DND-41 (cell line): ENCODE results near the gene RCOR1.

ENCODE experiments used
- ATAC-seq: fragments of 200-7000 bp; cut with Tn5 transposase; 3 replicates; pipeline ENCODE4 v1.9.1; 2021; ENCODE audit warnings: low read depth; ENCODE audit not compliant: insufficient read depth
- DNase-seq: peaks from one replicate; pipeline ENCODE4 v3.0.0-alpha.2; 2020
- H2AFZ ChIP-seq: 2 replicates; pipeline ENCODE4 v1.6.0; 2012; ENCODE audit warnings: low read depth, low read length
- H3K27ac ChIP-seq: 2 replicates; pipeline ENCODE4 v1.5.1; 2012; ENCODE audit warnings: low read length, inconsistent platforms
- H3K27me3 ChIP-seq: fragments of 200-600 bp; sonication (generic); 2 replicates; pipeline ENCODE4 v1.6.0; 2012; ENCODE audit warnings: low read length, mild to moderate bottlenecking, inconsistent platforms; ENCODE audit not compliant: insufficient read depth, poor library complexity
- H3K36me3 ChIP-seq: 2 replicates; pipeline ENCODE4 v1.5.1; 2012; ENCODE audit warnings: low read length, inconsistent platforms; ENCODE audit not compliant: insufficient read depth
- H3K4me1 ChIP-seq: 2 replicates; pipeline ENCODE4 v1.5.1; 2012; ENCODE audit warnings: mild to moderate bottlenecking, low read length; ENCODE audit not compliant: insufficient read depth
- H3K4me2 ChIP-seq: 2 replicates; pipeline ENCODE4 v1.6.0; 2012; ENCODE audit warnings: mild to moderate bottlenecking, moderate library complexity, low read length, inconsistent platforms; ENCODE audit not compliant: insufficient read depth
- H3K4me3 ChIP-seq, 2 experiments: fragments of 200-600 bp in 1 of 2; shearing (Covaris generic) in 1 of 2; 2 replicates each; pipeline ENCODE4 v1.5.1; 2012 to 2016; ENCODE audit warnings: inconsistent platforms in 2 of 2, low read length in 2 of 2, mild to moderate bottlenecking in 2 of 2, low read depth in 1 of 2, moderate library complexity in 1 of 2
- H3K79me2 ChIP-seq: 2 replicates; pipeline ENCODE4 v1.6.0; 2012; ENCODE audit warnings: low read length, inconsistent platforms; ENCODE audit not compliant: insufficient read depth
- H3K9ac ChIP-seq: 2 replicates; pipeline ENCODE4 v1.6.0; 2012; ENCODE audit warnings: low read depth, mild to moderate bottlenecking, inconsistent platforms, low read length, moderate library complexity
- H3K9me3 ChIP-seq: 2 replicates; pipeline ENCODE4 v1.5.1; 2012; ENCODE audit warnings: low read length, moderate library complexity, mild to moderate bottlenecking, inconsistent platforms; ENCODE audit not compliant: insufficient read depth, severe bottlenecking
- H4K20me1 ChIP-seq: 2 replicates; pipeline ENCODE4 v1.6.0; 2012; ENCODE audit warnings: low read length; ENCODE audit not compliant: insufficient read depth
- EZH2 ChIP-seq: IDR thresholded peaks from 3 replicates; pipeline ENCODE4 v1.6.1; 2012; ENCODE audit warnings: borderline replicate concordance, low read depth, mild to moderate bottlenecking, moderate library complexity, low read length, inconsistent platforms; ENCODE audit not compliant: severe bottlenecking
- TF ChIP-seq, protein P1 (sequence below): IDR thresholded peaks from 2 replicates; pipeline ENCODE4 v1.5.1; 2012; ENCODE audit warnings: borderline replicate concordance, low read length, moderate library complexity, mild to moderate bottlenecking; ENCODE audit not compliant: poor library complexity, severe bottlenecking; ENCODE audit errors: extremely low read depth

The RCOR1 gene

DNA sequence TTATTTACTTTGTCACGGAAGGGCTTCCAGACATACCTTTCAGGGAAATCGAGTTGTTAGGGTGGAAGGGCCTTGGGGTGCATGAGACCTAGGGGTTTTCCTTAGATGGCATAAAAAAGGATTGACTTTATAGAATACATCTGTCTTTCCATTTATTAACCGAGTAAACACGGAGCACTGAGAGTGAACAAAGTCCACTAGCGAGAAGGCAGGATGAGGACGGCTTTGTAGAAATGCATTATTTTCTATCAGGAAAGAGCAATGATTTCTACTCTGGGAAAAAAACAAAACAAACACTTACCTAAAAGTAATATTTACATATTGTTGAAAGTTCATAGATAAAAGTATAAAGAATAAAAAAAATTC lies 91.8 kb downstream of the RCOR1 start:
- no peaks in the 10 kb centered on the region for H3K9me3 ChIP-seq
- H3K4me3 ChIP-seq = no peak overlapping the region
- H3K36me3 ChIP-seq = peaks cover 26% of the 10 kb centered on the region
- no peaks in the 10 kb centered on the region for H3K4me1 ChIP-seq
- no peak overlapping the region for H2AFZ ChIP-seq
- H3K4me2 ChIP-seq = no peak overlapping the region
- H3K27ac ChIP-seq = no peak overlapping the region
- TF ChIP-seq EZH2 = no peak
- TF ChIP-seq, protein P1, sequence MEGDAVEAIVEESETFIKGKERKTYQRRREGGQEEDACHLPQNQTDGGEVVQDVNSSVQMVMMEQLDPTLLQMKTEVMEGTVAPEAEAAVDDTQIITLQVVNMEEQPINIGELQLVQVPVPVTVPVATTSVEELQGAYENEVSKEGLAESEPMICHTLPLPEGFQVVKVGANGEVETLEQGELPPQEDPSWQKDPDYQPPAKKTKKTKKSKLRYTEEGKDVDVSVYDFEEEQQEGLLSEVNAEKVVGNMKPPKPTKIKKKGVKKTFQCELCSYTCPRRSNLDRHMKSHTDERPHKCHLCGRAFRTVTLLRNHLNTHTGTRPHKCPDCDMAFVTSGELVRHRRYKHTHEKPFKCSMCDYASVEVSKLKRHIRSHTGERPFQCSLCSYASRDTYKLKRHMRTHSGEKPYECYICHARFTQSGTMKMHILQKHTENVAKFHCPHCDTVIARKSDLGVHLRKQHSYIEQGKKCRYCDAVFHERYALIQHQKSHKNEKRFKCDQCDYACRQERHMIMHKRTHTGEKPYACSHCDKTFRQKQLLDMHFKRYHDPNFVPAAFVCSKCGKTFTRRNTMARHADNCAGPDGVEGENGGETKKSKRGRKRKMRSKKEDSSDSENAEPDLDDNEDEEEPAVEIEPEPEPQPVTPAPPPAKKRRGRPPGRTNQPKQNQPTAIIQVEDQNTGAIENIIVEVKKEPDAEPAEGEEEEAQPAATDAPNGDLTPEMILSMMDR = no peak
- peaks cover 17% of the 10 kb centered on the region; the same call in 1 of the 2 replicates for H4K20me1 ChIP-seq
- DNase-seq (no peak), ATAC-seq (no peak)
- H3K79me2 ChIP-seq = peaks cover 62% of the 10 kb centered on the region
- H3K9ac ChIP-seq = no peak overlapping the region
- no peaks in the 10 kb centered on the region for H3K27me3 ChIP-seq

DNA sequence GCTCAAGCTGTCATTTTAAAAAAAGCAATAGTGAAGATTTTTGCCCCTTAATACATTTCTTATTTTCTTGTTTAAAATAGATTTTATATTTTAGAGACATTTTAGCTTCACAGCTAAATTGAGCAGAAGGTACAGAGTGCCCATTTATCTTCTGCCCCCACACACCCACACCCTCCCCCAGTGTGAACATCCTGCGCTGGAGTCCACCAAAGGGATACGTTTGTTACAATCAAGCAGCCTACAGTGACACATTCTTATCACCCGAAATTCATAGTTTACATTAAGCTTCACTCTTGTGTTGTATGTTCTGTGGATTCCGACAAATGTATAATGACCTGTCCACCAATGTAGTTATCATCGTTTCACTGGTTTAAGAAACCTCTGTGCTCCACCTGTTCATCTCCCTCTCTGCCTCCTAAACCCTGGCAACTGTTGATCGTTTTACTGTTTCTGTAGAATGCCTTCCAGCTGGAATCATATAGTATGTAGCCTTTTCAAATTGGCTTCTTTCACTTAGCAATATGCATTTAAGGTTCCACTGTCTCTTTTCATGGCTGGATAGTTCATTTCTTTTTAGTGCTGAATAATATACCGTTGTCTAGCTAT lies 93.8 kb downstream of the RCOR1 start:
- no peak overlapping the region for H3K27ac ChIP-seq

DNA sequence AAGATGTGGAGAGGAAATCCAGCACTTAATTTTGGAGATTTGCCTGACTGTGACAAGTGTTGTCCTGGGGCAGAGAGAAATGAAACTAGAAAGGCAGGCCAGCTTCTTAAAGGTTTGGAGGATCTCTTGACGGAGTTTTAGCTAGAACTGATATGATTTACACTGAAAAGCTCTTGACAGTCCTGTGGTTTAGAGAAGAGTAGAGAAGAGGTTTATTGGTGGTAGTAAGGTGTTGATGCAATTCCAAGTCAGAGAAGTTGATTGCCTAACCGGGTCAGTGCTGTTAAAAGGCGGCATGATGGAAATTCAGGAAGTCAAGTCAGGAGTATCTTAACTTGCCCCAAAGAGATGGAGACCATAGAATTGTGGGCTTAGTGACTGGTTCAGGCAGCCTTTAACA lies 95.8 kb downstream of the RCOR1 start:
- H3K4me1 ChIP-seq = no peaks in the 10 kb centered on the region
- no peak overlapping the region for H3K4me2 ChIP-seq
- no peak overlapping the region for H3K9ac ChIP-seq
- no peak for TF ChIP-seq EZH2
- TF ChIP-seq, protein P1 = no peak
- H4K20me1 ChIP-seq = peaks cover 22% of the 10 kb centered on the region; the same call in 1 of the 2 replicates
- ATAC-seq (no peak), DNase-seq (no peak)
- peaks cover 8% of the 10 kb centered on the region for H3K36me3 ChIP-seq
- peaks cover 47% of the 10 kb centered on the region for H3K79me2 ChIP-seq
- no peak overlapping the region for H3K27ac ChIP-seq
- no peak overlapping the region for H3K4me3 ChIP-seq
- H2AFZ ChIP-seq = no peak overlapping the region
- no peaks in the 10 kb centered on the region for H3K9me3 ChIP-seq
- H3K27me3 ChIP-seq = no peaks in the 10 kb centered on the region

More for the DNA sequence above, 93.8 kb downstream of the RCOR1 start:
- ATAC-seq (no peak), DNase-seq (no peak)
- Histone ChIP-seq H3K9me3 (no peaks in the 10 kb centered on the region), H2AFZ (no peak overlapping the region), H4K20me1 (peaks cover 22% of the 10 kb centered on the region; the same call in 1 of the 2 replicates), H3K27me3 (no peaks in the 10 kb centered on the region), H3K4me3 (no peak overlapping the region), H3K4me1 (no peaks in the 10 kb centered on the region), H3K9ac (no peak overlapping the region), H3K79me2 (peaks cover 61% of the 10 kb centered on the region), H3K36me3 (peaks cover 21% of the 10 kb centered on the region), H3K4me2 (no peak overlapping the region)
- TF ChIP-seq, protein P1 = no peak
- TF ChIP-seq EZH2 = no peak
